Omental fat pad (tissue), 4 donors: ENCODE data around the gene TXNDC2. TPM values are rescaled to one million over a fixed set of nuclear protein-coding genes. Genes with fewer than 3 reads are reported as not detected.

Experiments used
- ATAC-seq: fragments of 150-250 bp; one replicate; pipeline ENCODE4 v1.9.1; 2016; ENCODE audit warnings: mild to moderate bottlenecking, moderate library complexity; ENCODE audit not compliant: low FRiP score
- DNase-seq: peaks from one replicate; pipeline ENCODE4 v3.0.0-alpha.2; 2019; ENCODE audit warnings: low spot score
- CTCF ChIP-seq, 3 donors: fragments of 450-650 bp; IDR thresholded peaks; one replicate each; pipeline ENCODE4 v1.5.1; 2016 to 2017; ENCODE audit warnings: antibody characterized with exemption in 3 of 3, mild to moderate bottlenecking in 3 of 3, moderate library complexity in 2 of 3
- small RNA-seq: library from RNA; depleted of rRNA; stranded (forward); fragments of <200 nt; gene quantifications from one replicate; pipeline ENCODE3, GENCODE V24; 2016
- total RNA-seq, 4 donors: library from RNA; depleted of rRNA; stranded (reverse); fragments of >200 nt; gene quantifications; one replicate each; pipeline ENCODE4 v1.1.0, GENCODE V29; 2016

TXNDC2 gene
- total RNA-seq, 4 donors from 2014 or later, result 0.24 to 0.44 TPM; not detected in 2

DNA sequence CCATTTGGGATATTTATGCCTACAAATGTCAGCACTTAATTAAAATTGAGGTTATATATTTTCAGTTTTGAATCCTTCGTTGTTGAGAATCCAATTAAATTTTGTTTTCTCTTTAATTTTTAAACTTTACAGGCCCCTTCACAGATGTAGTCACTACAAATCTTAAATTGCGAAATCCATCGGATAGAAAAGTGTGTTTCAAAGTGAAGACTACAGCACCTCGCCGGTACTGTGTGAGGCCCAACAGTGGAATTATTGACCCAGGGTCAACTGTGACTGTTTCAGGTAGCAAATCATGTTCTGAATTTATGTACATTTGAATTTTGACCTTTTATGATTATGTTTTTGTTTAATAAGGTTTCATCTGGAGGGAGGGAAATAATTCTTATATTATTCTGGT lies 45.9 kb downstream of the TXNDC2 start:
- peak; percentile 56 for ATAC-seq
- no peak for TF ChIP-seq CTCF (IDR thresholded peaks at IDR 0.05)
- DNase-seq, result no peak

- no peak for TF ChIP-seq CTCF (IDR thresholded peaks at IDR 0.05)
- no peak for DNase-seq
- no peak for ATAC-seq
Observed at GRCh38 chr18:9933865-9934264, 48.1 kb downstream of the TXNDC2 start.

- no peak for DNase-seq
- TF ChIP-seq CTCF (IDR thresholded peaks at IDR 0.05), result no peak
- ATAC-seq, result no peak
Observed at GRCh38 chr18:9934274-9934673, 48.5 kb downstream of the TXNDC2 start.

Small RNA genes within 50 kb of the gene (small RNA-seq; reads per million reads assigned to genes)
- not detected for gene RNA5SP449
- 5.3 reads per million, percentile 78 among the genes with 10 or more reads in this experiment for gene RNA5SP450

Other genes starting within 250 kb of the TXNDC2 start
- 10 to 100 TPM; 51.1 to 79.3 (median 67.9) TPM for gene RAB31, start 177.7 kb upstream of the TXNDC2 start, total RNA-seq
- 100 to 1,000 TPM; 173 to 345 (median 246) TPM for gene VAPA, start 28.0 kb downstream of the TXNDC2 start, total RNA-seq